ENCODE measurements around the gene KPTN. TPM values are rescaled to one million over a fixed set of nuclear protein-coding genes. Genes with fewer than 3 reads are reported as not detected.

The KPTN gene
- total RNA-seq, 1 experiment from 2014 or later = 17.6 TPM

GRCh38 chr19:47473336-47473735 is 10.7 kb downstream of the KPTN start:
- no TSS peak for BruUV-seq (replicated peaks)
- Mint-ChIP-seq H3K4me1 (ENCODE audit: insufficient read depth, unreplicated experiment) (peaks cover 7% of the 10 kb centered on the region), H3K4me3 (ENCODE audit: unreplicated experiment) (no peak overlapping the region), H3K9me3 (ENCODE audit: unreplicated experiment) (no peaks in the 10 kb centered on the region), H3K36me3 (ENCODE audit: insufficient read depth, unreplicated experiment) (no peaks in the 10 kb centered on the region), H3K27me3 (ENCODE audit: insufficient read depth, unreplicated experiment) (peaks cover 43% of the 10 kb centered on the region), H3K27ac (ENCODE audit: low read depth, unreplicated experiment) (no peak overlapping the region)
- no peak for DNase-seq (ENCODE audit: unreplicated experiment)
- ChIA-PET POLR2A (no interaction called here), CTCF (interaction anchor here (0.6 to 2.3 kb wide), 4 partner anchors 10 to 123 kb away, joined by 3 to 11 read pairs (median 5); partner anchors contain the start of gene KPTN)
- TF ChIP-seq, protein P1, sequence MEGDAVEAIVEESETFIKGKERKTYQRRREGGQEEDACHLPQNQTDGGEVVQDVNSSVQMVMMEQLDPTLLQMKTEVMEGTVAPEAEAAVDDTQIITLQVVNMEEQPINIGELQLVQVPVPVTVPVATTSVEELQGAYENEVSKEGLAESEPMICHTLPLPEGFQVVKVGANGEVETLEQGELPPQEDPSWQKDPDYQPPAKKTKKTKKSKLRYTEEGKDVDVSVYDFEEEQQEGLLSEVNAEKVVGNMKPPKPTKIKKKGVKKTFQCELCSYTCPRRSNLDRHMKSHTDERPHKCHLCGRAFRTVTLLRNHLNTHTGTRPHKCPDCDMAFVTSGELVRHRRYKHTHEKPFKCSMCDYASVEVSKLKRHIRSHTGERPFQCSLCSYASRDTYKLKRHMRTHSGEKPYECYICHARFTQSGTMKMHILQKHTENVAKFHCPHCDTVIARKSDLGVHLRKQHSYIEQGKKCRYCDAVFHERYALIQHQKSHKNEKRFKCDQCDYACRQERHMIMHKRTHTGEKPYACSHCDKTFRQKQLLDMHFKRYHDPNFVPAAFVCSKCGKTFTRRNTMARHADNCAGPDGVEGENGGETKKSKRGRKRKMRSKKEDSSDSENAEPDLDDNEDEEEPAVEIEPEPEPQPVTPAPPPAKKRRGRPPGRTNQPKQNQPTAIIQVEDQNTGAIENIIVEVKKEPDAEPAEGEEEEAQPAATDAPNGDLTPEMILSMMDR (IDR thresholded peaks at IDR 0.05; ENCODE audit: unreplicated experiment) = no peak
- intact Hi-C loops (cut with micrococcal nuclease) = no loop called here

DNA sequence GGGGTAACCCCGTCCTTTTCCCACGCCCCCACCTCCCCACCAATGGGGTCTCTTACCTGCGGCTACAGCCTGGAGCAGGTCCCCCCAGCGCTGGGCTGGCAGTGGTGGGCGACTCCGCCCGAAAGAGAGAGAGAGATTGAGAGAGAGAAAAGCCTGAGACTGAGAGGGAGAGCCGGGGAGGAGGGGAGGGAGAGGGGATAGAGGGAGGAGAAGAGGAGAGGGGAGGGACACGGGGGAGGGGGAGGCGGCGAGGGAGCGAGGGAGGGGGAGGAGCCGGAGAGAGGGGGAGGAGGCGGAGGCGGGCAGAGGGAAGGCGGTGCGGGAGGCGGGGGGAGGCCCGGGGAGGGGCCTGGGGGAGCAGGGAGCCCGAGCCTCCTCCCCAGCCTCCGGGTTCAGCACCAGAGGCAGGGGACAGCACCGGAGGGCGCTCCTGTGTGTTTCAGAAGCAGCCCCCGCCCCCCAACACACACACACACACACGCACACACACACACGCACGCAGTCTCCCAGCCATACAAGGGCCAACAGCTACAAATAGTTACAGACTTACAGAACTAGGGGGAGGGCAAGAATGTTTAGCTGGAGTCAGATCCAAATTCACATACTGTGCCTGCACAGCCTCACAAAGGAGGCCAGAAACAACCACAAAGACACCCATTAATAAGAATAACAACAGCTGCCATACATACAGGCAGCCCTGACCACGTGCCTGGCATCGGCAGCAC is 12.1 kb downstream of the KPTN start, which contains the start of gene SLC8A2:
SLC8A2 (minus strand) TSS at position 161 of the 725 bp plus-strand sequence. CDS start 5,490 bp downstream, outside the sequence.
- H3K9me3 Mint-ChIP-seq (ENCODE audit: unreplicated experiment) = no peaks in the 10 kb centered on the region
- H3K4me1 Mint-ChIP-seq (ENCODE audit: insufficient read depth, unreplicated experiment) = peaks cover 7% of the 10 kb centered on the region
- no TSS peak for BruUV-seq (replicated peaks)
- no peak within 1 kb of the TSS for H3K4me3 Mint-ChIP-seq (ENCODE audit: unreplicated experiment)
- TF ChIP-seq, protein P1 (IDR thresholded peaks at IDR 0.05; ENCODE audit: unreplicated experiment) = no peak
- ChIA-PET POLR2A (interaction anchor here (1.0 kb wide), 1 partner anchor 12 kb away, joined by 4 read pairs; no protein-coding TSS in a partner anchor), CTCF (interaction anchor here (0.5 to 2.3 kb wide), 4 partner anchors 11 to 251 kb away, joined by 3 to 11 read pairs (median 6); partner anchors contain the start of gene KPTN)
- peak within 1 kb of the TSS; percentile 13 for H3K27ac Mint-ChIP-seq (ENCODE audit: low read depth, unreplicated experiment)
- H3K36me3 Mint-ChIP-seq (ENCODE audit: insufficient read depth, unreplicated experiment) = no peaks in the 10 kb centered on the region
- intact Hi-C loops (cut with micrococcal nuclease) = no loop called here
- DNase-seq (ENCODE audit: unreplicated experiment) = peak; percentile 56
- H3K27me3 Mint-ChIP-seq (ENCODE audit: insufficient read depth, unreplicated experiment) = peaks cover 49% of the 10 kb centered on the region

DNA sequence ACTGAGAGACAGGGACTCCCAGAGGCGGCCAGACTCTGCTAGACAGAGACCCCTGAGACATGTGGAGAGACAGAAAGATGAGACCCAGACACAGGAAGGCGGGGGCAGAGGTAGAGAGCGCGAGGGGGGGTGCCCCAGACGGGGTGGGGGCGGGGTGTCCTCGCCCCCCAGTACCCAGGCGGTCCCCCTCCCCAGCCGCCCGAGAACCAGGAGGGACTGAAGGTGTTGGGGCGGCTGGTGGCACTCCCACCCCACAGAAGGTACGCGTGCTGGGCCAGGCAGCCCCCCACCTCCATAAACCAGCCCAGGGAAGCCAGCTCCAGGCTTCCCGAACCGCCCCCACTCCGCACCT is 12.7 kb downstream of the KPTN start:
- H3K27ac Mint-ChIP-seq (ENCODE audit: low read depth, unreplicated experiment) = peak overlapping the region; percentile 13
- CTCF ChIA-PET = interaction anchor here (2.3 kb wide), 1 partner anchor 35 kb away, joined by 11 read pairs; no protein-coding TSS in a partner anchor
- no peak overlapping the region for H3K4me3 Mint-ChIP-seq (ENCODE audit: unreplicated experiment)
- BruUV-seq (replicated peaks) = no TSS peak
- no peaks in the 10 kb centered on the region for H3K36me3 Mint-ChIP-seq (ENCODE audit: insufficient read depth, unreplicated experiment)
- TF ChIP-seq, protein P1 (IDR thresholded peaks at IDR 0.05; ENCODE audit: unreplicated experiment) = no peak
- intact Hi-C loops (cut with micrococcal nuclease) = no loop called here
- POLR2A ChIA-PET = no interaction called here
- peaks cover 7% of the 10 kb centered on the region for H3K4me1 Mint-ChIP-seq (ENCODE audit: insufficient read depth, unreplicated experiment)
- peaks cover 49% of the 10 kb centered on the region for H3K27me3 Mint-ChIP-seq (ENCODE audit: insufficient read depth, unreplicated experiment)
- H3K9me3 Mint-ChIP-seq (ENCODE audit: unreplicated experiment) = no peaks in the 10 kb centered on the region
- no peak for DNase-seq (ENCODE audit: unreplicated experiment)

DNA sequence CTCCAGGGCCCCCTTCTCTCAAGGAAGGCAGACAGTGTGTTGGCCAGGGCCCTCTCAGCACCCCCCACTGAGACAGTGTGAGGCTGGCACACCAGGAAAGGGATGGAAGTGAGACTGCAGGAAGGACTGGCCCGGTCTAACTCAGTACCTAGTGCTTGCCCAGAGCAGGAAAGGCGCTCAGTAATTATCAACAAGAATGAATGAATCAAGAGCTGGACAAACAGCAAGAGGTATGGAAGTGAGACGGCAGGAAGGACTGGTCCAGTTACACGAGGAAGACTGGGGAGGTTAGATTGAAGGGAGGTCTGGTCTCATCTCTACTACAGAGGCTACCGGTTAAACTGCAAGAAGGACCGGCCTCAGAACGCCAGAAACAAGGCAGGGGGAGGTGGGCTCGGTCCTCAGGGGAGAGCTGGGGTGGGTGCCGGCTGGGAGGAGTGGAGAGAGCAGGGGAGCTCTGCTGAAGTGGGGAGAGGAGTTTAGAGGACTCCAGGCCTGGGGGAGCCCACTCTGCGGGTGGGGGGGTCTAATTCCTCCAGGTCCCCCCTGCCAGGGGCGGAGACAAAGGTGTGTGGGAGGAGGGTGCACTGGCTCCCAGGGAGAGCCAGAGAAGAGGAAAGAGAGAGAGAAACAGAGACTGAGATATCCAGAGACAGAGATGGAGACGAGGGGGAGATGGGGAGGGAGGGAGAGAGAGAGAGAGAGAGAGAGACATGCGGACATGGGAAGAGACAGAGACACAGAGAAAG is 13.4 kb downstream of the KPTN start:
- DNase-seq (ENCODE audit: unreplicated experiment) = no peak
- no TSS peak for BruUV-seq (replicated peaks)
- no peak overlapping the region for H3K4me3 Mint-ChIP-seq (ENCODE audit: unreplicated experiment)
- no peaks in the 10 kb centered on the region for H3K36me3 Mint-ChIP-seq (ENCODE audit: insufficient read depth, unreplicated experiment)
- TF ChIP-seq, protein P1 (IDR thresholded peaks at IDR 0.05; ENCODE audit: unreplicated experiment) = no peak
- peak overlapping the region; percentile 13 for H3K27ac Mint-ChIP-seq (ENCODE audit: low read depth, unreplicated experiment)
- peaks cover 7% of the 10 kb centered on the region for H3K4me1 Mint-ChIP-seq (ENCODE audit: insufficient read depth, unreplicated experiment)
- H3K9me3 Mint-ChIP-seq (ENCODE audit: unreplicated experiment) = no peaks in the 10 kb centered on the region
- CTCF ChIA-PET = interaction anchor here (2.3 kb wide), 1 partner anchor 34 kb away, joined by 11 read pairs; no protein-coding TSS in a partner anchor
- POLR2A ChIA-PET = no interaction called here
- peaks cover 50% of the 10 kb centered on the region for H3K27me3 Mint-ChIP-seq (ENCODE audit: insufficient read depth, unreplicated experiment)
- intact Hi-C loops (cut with micrococcal nuclease) = no loop called here
